ENCODE measurements around the gene CRIP2. TPM values are rescaled to one million over a fixed set of nuclear protein-coding genes. Genes with fewer than 3 reads are reported as not detected.

CRIP2 gene
- total and polyA plus RNA-seq, 2 donors (not counting 3 experiments of a cell fraction or from before 2014, with no cell fraction given), result 322 to 954 TPM

- peaks cover 2% of the 10 kb centered on the region for H3K79me2 ChIP-seq (ENCODE audit: control insufficient read depth, insufficient read depth, low read length)
- no peak overlapping the region for H3K9ac ChIP-seq (replicated peaks; ENCODE audit: extremely low read depth, insufficient read depth, low read length)
- BruUV-seq (replicated peaks), result no TSS peak
- no peaks in the 10 kb centered on the region for H3K4me1 ChIP-seq (ENCODE audit: control insufficient read depth, extremely low read depth, insufficient read depth, low read length)
- H3K4me3 ChIP-seq (replicated peaks in 1 of 3; ENCODE audit: insufficient read depth in 1 of 3, low read depth in 1 of 3, low read length in 3 of 3), result no peak overlapping the region
- ChIA-PET CTCF (no interaction called here), POLR2A (no interaction called here)
- H2AFZ ChIP-seq (ENCODE audit: low read depth, low read length), result no peak overlapping the region
- TF ChIP-seq POLR2AphosphoS5 (IDR thresholded peaks at IDR 0.05; ENCODE audit: insufficient read depth, low read depth, low read length) (no peak), MAX (IDR thresholded peaks at IDR 0.05; ENCODE audit: insufficient read depth, insufficient read length) (no peak)
- dilution Hi-C loops (cut with MboI; ENCODE audit: extremely low pct_ligation_motif_present, low sequenced_read_pairs) (no loop called here), intact Hi-C loops (cut with micrococcal nuclease) (no loop called here)
- H3K36me3 ChIP-seq (ENCODE audit: control insufficient read depth in 2 of 2, extremely low read depth in 1 of 2, insufficient read depth in 2 of 2, low read length in 2 of 2), result peaks cover 3 to 57% of the 10 kb centered on the region in 2 experiments
- H3K27me3 ChIP-seq (ENCODE audit: control insufficient read depth in 2 of 2, insufficient read depth in 2 of 2, low read length in 2 of 2), result no peaks in the 10 kb centered on the region
- DNase-seq (ENCODE audit: low read depth, low spot score) (no peak), FAIRE-seq (no peak)
- H3K9me1 ChIP-seq (replicated peaks; ENCODE audit: control insufficient read depth, extremely low read depth, insufficient read depth, low read length), result no peaks in the 10 kb centered on the region
- no peak overlapping the region for H3K4me2 ChIP-seq (ENCODE audit: insufficient read depth, low read length)
- H3K9me3 ChIP-seq (replicated peaks; ENCODE audit: control insufficient read depth, insufficient read depth, low read length), result no peaks in the 10 kb centered on the region
- H3K27ac ChIP-seq (ENCODE audit: insufficient read depth, low read depth, low read length), result no peak overlapping the region
- H4K20me1 ChIP-seq (replicated peaks; ENCODE audit: control insufficient read depth, extremely low read depth, insufficient read depth, low read length), result no peaks in the 10 kb centered on the region
Measured at GRCh38 chr14:105453847-105454246, 20.8 kb upstream of the CRIP2 start.

GRCh38 chr14:105455086-105455640, 19.5 kb upstream of the CRIP2 start:
- ChIA-PET CTCF (no interaction called here), POLR2A (no interaction called here)
- no peaks in the 10 kb centered on the region for H3K79me2 ChIP-seq (ENCODE audit: control insufficient read depth, insufficient read depth, low read length)
- H3K36me3 ChIP-seq (ENCODE audit: control insufficient read depth in 2 of 2, extremely low read depth in 1 of 2, insufficient read depth in 2 of 2, low read length in 2 of 2), result peaks cover 3 to 53% of the 10 kb centered on the region in 2 experiments
- no peak overlapping the region for H3K4me2 ChIP-seq (ENCODE audit: insufficient read depth, low read length)
- no peak overlapping the region for H3K27ac ChIP-seq (ENCODE audit: insufficient read depth, low read depth, low read length)
- BruUV-seq (replicated peaks), result no TSS peak
- dilution Hi-C loops (cut with MboI; ENCODE audit: extremely low pct_ligation_motif_present, low sequenced_read_pairs), result no loop called here
- no peak for FAIRE-seq
- H3K9me1 ChIP-seq (replicated peaks; ENCODE audit: control insufficient read depth, extremely low read depth, insufficient read depth, low read length), result no peaks in the 10 kb centered on the region
- no peak overlapping the region for H3K4me3 ChIP-seq (replicated peaks in 1 of 3; ENCODE audit: insufficient read depth in 1 of 3, low read depth in 1 of 3, low read length in 3 of 3)
- no peak for DNase-seq (ENCODE audit: low read depth, low spot score)
- no peaks in the 10 kb centered on the region for H3K27me3 ChIP-seq (ENCODE audit: control insufficient read depth in 2 of 2, insufficient read depth in 2 of 2, low read length in 2 of 2)
- H3K9me3 ChIP-seq (replicated peaks; ENCODE audit: control insufficient read depth, insufficient read depth, low read length), result no peaks in the 10 kb centered on the region
- TF ChIP-seq FOS (IDR thresholded peaks at IDR 0.05; ENCODE audit: borderline replicate concordance, insufficient read depth, low read length) (no peak), EZH2 (IDR thresholded peaks at IDR 0.05; ENCODE audit: borderline replicate concordance, low read depth, low read length, severe bottlenecking) (no peak)
- H3K4me1 ChIP-seq (ENCODE audit: control insufficient read depth, extremely low read depth, insufficient read depth, low read length), result no peaks in the 10 kb centered on the region
- H3K9ac ChIP-seq (replicated peaks; ENCODE audit: extremely low read depth, insufficient read depth, low read length), result no peak overlapping the region
- no peaks in the 10 kb centered on the region for H4K20me1 ChIP-seq (replicated peaks; ENCODE audit: control insufficient read depth, extremely low read depth, insufficient read depth, low read length)
- H2AFZ ChIP-seq (ENCODE audit: low read depth, low read length), result no peak overlapping the region
- intact Hi-C loops (cut with micrococcal nuclease), result no loop called here

Data from endothelial cell of umbilical vein (primary cell).